A549 treated with RU486 at 1 μM for 4 hours (cell line): ENCODE measurements around the gene OR2J2. TPM values are rescaled to one million over a fixed set of nuclear protein-coding genes. Genes with fewer than 3 reads are reported as not detected.

Source experiments
- total RNA-seq: library from RNA; stranded (reverse); fragments of 200-300 nt; extraction: Qiagen RNA extraction; gene quantifications from 5 replicates; pipeline ENCODE4 v1.2.3, GENCODE V29; 2022; ENCODE audit warnings: low read depth

Gene OR2J2
- not detected in 5 replicates for total RNA-seq

GRCh38 chr6:29170607-29171006 is at the start of gene OR2J2:
Gene OR2J2, plus strand, starts transcription at chr6:29170907. Its CDS starts 2,729 bp downstream, at chr6:29173636.

Other genes starting within 250 kb of the OR2J2 start
- gene TRIM27, start 246.9 kb upstream of the OR2J2 start, total RNA-seq, result 39.1 to 47.4 TPM (median 45.8 TPM) in 5 replicates
- 0.14 to 0.28 TPM (median 0.19 TPM) in 4 of 5 replicates, not detected in the other for gene ZNF311, start 165.6 kb upstream of the OR2J2 start, total RNA-seq
- gene OR2W1, start 125.7 kb upstream of the OR2J2 start, total RNA-seq, result not detected in 5 replicates
- not detected in 5 replicates for gene OR2B3, start 83.6 kb upstream of the OR2J2 start, total RNA-seq
- gene OR2J1, start 71.4 kb upstream of the OR2J2 start, total RNA-seq, result not detected in 5 replicates
- gene OR2J3, start 62.8 kb upstream of the OR2J2 start, total RNA-seq, result not detected in 5 replicates
- not detected in 5 replicates for gene OR14J1, start 130.8 kb downstream of the OR2J2 start, total RNA-seq
- not detected in 5 replicates for gene OR5V1, start 198.0 kb downstream of the OR2J2 start, total RNA-seq
- not detected in 5 replicates for gene OR12D3, start 204.4 kb downstream of the OR2J2 start, total RNA-seq
- gene OR12D2, start 224.7 kb downstream of the OR2J2 start, total RNA-seq, result not detected in 5 replicates
- not detected in 5 replicates for gene OR12D1, start 244.0 kb downstream of the OR2J2 start, total RNA-seq